ENCODE measurements around the gene DDA1. TPM values are rescaled to one million over a fixed set of nuclear protein-coding genes. Genes with fewer than 3 reads are reported as not detected.

DDA1 gene
- total and polyA plus RNA-seq, 2 of the 13 experiments (the other 11 are each of a cell fraction or from before 2014, with no cell fraction given) = 24.5 to 26.0 TPM

DNA sequence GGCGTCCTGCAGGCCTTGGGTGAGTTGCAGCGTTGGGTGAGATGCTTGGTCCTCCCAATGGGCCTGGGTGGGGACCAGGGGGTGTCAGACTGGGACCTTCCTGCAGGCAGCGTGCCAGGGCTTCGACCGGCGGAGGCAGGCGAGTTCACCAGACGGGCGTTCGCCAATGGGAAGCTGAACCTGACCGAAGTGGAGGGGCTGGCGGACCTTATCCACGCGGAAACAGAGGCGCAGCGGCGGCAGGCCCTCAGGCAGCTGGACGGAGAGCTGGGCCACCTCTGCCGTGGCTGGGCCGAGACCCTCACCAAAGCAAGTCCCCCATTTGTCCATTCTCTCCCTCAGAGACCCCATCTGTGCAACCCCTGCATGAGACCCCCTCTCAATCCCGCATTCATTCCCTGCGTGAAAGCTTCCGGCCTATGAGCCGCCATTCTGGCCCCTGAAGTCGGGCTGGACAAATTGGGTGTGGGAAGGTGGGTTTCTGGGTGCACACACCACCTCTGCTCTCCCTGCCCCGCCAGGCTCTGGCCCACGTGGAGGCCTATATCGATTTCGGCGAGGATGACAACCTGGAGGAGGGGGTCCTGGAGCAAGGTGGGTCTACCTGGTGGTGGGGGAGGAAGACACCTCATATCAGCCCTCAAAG is 29.2 kb downstream of the DDA1 start:
- Histone ChIP-seq H3K79me2 (ENCODE audit: insufficient read depth, low read length) (peaks cover 7% of the 10 kb centered on the region), H3K9ac (ENCODE audit: insufficient read depth, low read depth, low read length) (peak overlapping the region; percentile 71), H4K20me1 (ENCODE audit: insufficient read depth, low read length) (no peaks in the 10 kb centered on the region), H3K9me3 (ENCODE audit: low read length) (no peaks in the 10 kb centered on the region), H2AFZ (ENCODE audit: low read length) (no peak overlapping the region), H3K4me2 (ENCODE audit: low read depth, low read length) (peak overlapping the region; percentile 73), H3K27ac (ENCODE audit: extremely low read length, insufficient read depth, low read length) (peak overlapping the region; percentile 88), H3K4me1 (ENCODE audit: insufficient read depth, low read length) (peaks cover 62% of the 10 kb centered on the region), H3K36me3 (replicated peaks in 1 of 2; ENCODE audit: control insufficient read depth in 1 of 2, insufficient read depth in 2 of 2, low read length in 2 of 2) (peaks cover 1 to 9% of the 10 kb centered on the region in 2 experiments; a peak in 1 of 5 replicates), H3K27me3 (ENCODE audit: control insufficient read depth in 1 of 2, insufficient read depth in 2 of 2, low read length in 2 of 2) (no peaks in the 10 kb centered on the region; a peak in 1 of 5 replicates), H3K4me3 (replicated peaks in 1 of 3; ENCODE audit: insufficient read depth in 1 of 3, low read depth in 2 of 3, low read length in 3 of 3) (peak overlapping the region; percentile 57 to 90 (median 75); a peak in 5 of 6 replicates)
- ChIA-PET POLR2A (interaction anchor here (0.7 to 0.8 kb wide), 2 partner anchors 29 kb away, joined by 4 read pairs; partner anchors contain the start of gene DDA1), CTCF (ENCODE audit: low intra/inter-chr PET ratio, low total read pairs) (no interaction called here)
- DNase-seq (ENCODE audit: low spot score) (no peak), FAIRE-seq (no peak), ATAC-seq (no peak)
- 97% methylated on average over 24 of the region's 30 CpGs for WGBS (ENCODE audit: low lambda C conversion rate)
- intact Hi-C loops (cut with micrococcal nuclease; ENCODE audit: unreplicated experiment) (loop anchor here (5.0 kb wide), 1 partner anchor 69 kb away; the partner anchor contains the start of gene BST2), in situ Hi-C loops (cut with HindIII; ENCODE audit: extremely low pct_ligation_motif_present, low pct_unique_long_range_greater_than_20kb) (no loop called here)
- BruUV-seq (replicated peaks) = no TSS peak
- TF ChIP-seq HOXA9 (CRISPR knock-in tag; IDR thresholded peaks at IDR 0.05; ENCODE audit: borderline replicate concordance) (no peak), ELF3 (CRISPR knock-in tag; IDR thresholded peaks at IDR 0.05) (no peak), GABPA (IDR thresholded peaks at IDR 0.05; ENCODE audit: low read depth, low read length) (no peak), GABPA (CRISPR knock-in tag; IDR thresholded peaks at IDR 0.05; ENCODE audit: low read depth) (no peak)
- TF ChIP-seq, protein P1, sequence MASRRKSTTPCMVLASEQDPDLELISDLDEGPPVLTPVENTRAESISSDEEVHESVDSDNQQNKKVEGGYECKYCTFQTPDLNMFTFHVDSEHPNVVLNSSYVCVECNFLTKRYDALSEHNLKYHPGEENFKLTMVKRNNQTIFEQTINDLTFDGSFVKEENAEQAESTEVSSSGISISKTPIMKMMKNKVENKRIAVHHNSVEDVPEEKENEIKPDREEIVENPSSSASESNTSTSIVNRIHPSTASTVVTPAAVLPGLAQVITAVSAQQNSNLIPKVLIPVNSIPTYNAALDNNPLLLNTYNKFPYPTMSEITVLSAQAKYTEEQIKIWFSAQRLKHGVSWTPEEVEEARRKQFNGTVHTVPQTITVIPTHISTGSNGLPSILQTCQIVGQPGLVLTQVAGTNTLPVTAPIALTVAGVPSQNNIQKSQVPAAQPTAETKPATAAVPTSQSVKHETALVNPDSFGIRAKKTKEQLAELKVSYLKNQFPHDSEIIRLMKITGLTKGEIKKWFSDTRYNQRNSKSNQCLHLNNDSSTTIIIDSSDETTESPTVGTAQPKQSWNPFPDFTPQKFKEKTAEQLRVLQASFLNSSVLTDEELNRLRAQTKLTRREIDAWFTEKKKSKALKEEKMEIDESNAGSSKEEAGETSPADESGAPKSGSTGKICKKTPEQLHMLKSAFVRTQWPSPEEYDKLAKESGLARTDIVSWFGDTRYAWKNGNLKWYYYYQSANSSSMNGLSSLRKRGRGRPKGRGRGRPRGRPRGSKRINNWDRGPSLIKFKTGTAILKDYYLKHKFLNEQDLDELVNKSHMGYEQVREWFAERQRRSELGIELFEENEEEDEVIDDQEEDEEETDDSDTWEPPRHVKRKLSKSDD (CRISPR knock-in tag; IDR thresholded peaks at IDR 0.05; ENCODE audit: low read depth) = 0 out of 2 replicates have a peak, but pooled peaks have one; percentile 51
- TF ChIP-seq, protein P2, sequence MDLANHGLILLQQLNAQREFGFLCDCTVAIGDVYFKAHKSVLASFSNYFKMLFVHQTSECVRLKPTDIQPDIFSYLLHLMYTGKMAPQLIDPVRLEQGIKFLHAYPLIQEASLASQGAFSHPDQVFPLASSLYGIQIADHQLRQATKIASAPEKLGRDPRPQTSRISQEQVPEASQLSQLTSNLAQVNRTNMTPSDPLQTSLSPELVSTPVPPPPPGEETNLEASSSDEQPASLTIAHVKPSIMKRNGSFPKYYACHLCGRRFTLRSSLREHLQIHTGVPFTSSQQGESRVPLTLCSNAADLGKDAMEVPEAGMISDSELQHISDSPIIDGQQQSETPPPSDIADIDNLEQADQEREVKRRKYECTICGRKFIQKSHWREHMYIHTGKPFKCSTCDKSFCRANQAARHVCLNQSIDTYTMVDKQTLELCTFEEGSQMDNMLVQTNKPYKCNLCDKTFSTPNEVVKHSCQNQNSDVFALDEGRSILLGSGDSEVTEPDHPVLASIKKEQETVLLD (CRISPR knock-in tag; IDR thresholded peaks at IDR 0.05; ENCODE audit: low read depth) = 0 out of 2 replicates have a peak, but pooled peaks have one; percentile 37
- TF ChIP-seq, protein P3, sequence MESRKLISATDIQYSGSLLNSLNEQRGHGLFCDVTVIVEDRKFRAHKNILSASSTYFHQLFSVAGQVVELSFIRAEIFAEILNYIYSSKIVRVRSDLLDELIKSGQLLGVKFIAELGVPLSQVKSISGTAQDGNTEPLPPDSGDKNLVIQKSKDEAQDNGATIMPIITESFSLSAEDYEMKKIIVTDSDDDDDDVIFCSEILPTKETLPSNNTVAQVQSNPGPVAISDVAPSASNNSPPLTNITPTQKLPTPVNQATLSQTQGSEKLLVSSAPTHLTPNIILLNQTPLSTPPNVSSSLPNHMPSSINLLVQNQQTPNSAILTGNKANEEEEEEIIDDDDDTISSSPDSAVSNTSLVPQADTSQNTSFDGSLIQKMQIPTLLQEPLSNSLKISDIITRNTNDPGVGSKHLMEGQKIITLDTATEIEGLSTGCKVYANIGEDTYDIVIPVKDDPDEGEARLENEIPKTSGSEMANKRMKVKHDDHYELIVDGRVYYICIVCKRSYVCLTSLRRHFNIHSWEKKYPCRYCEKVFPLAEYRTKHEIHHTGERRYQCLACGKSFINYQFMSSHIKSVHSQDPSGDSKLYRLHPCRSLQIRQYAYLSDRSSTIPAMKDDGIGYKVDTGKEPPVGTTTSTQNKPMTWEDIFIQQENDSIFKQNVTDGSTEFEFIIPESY (CRISPR knock-in tag; IDR thresholded peaks at IDR 0.05) = 0 out of 2 replicates have a peak, but pooled peaks have one; percentile 19
- TF ChIP-seq, protein P4, sequence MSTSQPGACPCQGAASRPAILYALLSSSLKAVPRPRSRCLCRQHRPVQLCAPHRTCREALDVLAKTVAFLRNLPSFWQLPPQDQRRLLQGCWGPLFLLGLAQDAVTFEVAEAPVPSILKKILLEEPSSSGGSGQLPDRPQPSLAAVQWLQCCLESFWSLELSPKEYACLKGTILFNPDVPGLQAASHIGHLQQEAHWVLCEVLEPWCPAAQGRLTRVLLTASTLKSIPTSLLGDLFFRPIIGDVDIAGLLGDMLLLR (CRISPR knock-in tag; IDR thresholded peaks at IDR 0.05) = no peak
- TF ChIP-seq, protein P5, sequence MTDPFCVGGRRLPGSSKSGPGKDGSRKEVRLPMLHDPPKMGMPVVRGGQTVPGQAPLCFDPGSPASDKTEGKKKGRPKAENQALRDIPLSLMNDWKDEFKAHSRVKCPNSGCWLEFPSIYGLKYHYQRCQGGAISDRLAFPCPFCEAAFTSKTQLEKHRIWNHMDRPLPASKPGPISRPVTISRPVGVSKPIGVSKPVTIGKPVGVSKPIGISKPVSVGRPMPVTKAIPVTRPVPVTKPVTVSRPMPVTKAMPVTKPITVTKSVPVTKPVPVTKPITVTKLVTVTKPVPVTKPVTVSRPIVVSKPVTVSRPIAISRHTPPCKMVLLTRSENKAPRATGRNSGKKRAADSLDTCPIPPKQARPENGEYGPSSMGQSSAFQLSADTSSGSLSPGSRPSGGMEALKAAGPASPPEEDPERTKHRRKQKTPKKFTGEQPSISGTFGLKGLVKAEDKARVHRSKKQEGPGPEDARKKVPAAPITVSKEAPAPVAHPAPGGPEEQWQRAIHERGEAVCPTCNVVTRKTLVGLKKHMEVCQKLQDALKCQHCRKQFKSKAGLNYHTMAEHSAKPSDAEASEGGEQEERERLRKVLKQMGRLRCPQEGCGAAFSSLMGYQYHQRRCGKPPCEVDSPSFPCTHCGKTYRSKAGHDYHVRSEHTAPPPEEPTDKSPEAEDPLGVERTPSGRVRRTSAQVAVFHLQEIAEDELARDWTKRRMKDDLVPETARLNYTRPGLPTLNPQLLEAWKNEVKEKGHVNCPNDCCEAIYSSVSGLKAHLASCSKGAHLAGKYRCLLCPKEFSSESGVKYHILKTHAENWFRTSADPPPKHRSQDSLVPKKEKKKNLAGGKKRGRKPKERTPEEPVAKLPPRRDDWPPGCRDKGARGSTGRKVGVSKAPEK (CRISPR knock-in tag; IDR thresholded peaks at IDR 0.05; ENCODE audit: borderline replicate concordance) = no peak
